ENCODE results near the gene LCORL.

LCORL gene

DNA sequence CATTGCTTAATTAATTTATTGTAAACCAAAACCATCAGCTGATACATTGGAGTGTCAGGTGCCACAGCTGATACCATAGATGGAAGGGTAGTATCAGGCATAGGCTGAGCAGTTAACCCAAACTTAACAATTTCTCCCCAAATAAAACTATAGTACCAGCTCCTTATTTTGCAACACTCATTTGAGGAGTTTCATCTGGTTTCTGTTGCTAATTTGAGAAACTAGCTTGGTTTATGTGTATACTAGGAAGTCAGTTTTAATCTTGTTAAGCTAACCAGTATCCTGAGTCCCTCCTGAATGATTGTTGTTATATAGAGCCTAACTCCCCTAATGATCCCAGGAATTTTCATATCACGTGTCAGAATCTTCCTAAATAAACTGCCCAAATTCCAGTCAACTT, 223.7 kb downstream of the LCORL start:
- no peak overlapping the region for H3K27ac ChIP-seq
- DNase-seq (ENCODE audit: low read depth, low spot score), result no peak

DNA sequence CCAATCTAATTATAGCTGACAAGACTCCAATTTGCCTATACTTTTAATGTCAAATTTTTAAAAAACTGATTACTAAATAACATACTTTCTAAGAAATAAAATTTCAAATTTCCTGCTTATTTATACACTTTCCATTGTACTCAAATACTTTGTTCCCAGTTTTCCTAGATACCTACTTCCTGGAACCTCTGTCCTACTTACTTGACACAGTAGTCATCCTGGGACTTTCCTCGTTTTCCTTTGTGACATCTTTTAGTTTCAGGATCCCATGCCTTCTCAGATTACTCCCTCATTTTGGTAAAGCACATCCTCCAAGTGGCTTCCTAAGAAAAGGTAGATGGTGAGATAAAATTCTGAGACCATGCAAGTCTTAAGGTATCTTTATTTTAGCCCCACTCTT, 226.8 kb downstream of the LCORL start:
- H3K27ac ChIP-seq, result no peak overlapping the region
- DNase-seq (ENCODE audit: low read depth, low spot score), result no peak
